NCI-H510A treated with DMSO at 0.1 percent for 48 hours (cell line): ENCODE results near the gene LEPROT.
A peak's percentile ranks its signal among the peaks of the same experiment; 100 is the strongest.

ENCODE experiments used
- DNase-seq: peaks from one replicate; lab custom pipeline; 2025; lab: John Stamatoyannopoulos, UW

LEPROT gene

GRCh38 chr1:65412256-65412983 lies 8.0 kb upstream of the LEPROT start:
- no peak for DNase-seq

GRCh38 chr1:65412984-65413375 lies 7.5 kb upstream of the LEPROT start:
- no peak for DNase-seq

GRCh38 chr1:65414538-65414937 lies 5.9 kb upstream of the LEPROT start:
- DNase-seq = no peak

- no peak for DNase-seq
Measured at GRCh38 chr1:65416767-65417166, 3.7 kb upstream of the LEPROT start.

GRCh38 chr1:65417729-65418128 lies 2.7 kb upstream of the LEPROT start:
- no peak for DNase-seq

- no peak for DNase-seq
Measured at GRCh38 chr1:65418522-65419185, 1.8 kb upstream of the LEPROT start.

- DNase-seq = peak; percentile 96
Measured at GRCh38 chr1:65419681-65420589, 533 bp upstream of the LEPROT start.

GRCh38 chr1:65421351-65422025 lies 1.0 kb downstream of the LEPROT start:
- DNase-seq = peak; percentile 43

GRCh38 chr1:65422241-65423203 lies 2.1 kb downstream of the LEPROT start:
- DNase-seq = no peak

GRCh38 chr1:65423884-65424572 lies 3.6 kb downstream of the LEPROT start:
- no peak for DNase-seq

GRCh38 chr1:65424573-65424889 lies 4.1 kb downstream of the LEPROT start:
- DNase-seq = no peak

- no peak for DNase-seq
Measured at GRCh38 chr1:65425006-65425405, 4.5 kb downstream of the LEPROT start.

- DNase-seq = no peak
Measured at GRCh38 chr1:65425697-65426096, 5.2 kb downstream of the LEPROT start.

- DNase-seq = no peak
Measured at GRCh38 chr1:65429078-65429477, 8.6 kb downstream of the LEPROT start.

- no peak for DNase-seq
Measured at GRCh38 chr1:65429806-65430205, 9.3 kb downstream of the LEPROT start.

GRCh38 chr1:65431111-65431705 lies 10.7 kb downstream of the LEPROT start:
- DNase-seq = peak; percentile 58

GRCh38 chr1:65432918-65433317 lies 12.4 kb downstream of the LEPROT start:
- no peak for DNase-seq

GRCh38 chr1:65434255-65434654 lies 13.8 kb downstream of the LEPROT start:
- no peak for DNase-seq

- DNase-seq = no peak
Measured at GRCh38 chr1:65434760-65435159, 14.3 kb downstream of the LEPROT start.

- no peak for DNase-seq
Measured at GRCh38 chr1:65435987-65436386, 15.5 kb downstream of the LEPROT start.
